Right lobe of liver (tissue), 6 donors: ENCODE measurements around the gene WRNIP1. TPM values are rescaled to one million over a fixed set of nuclear protein-coding genes. Genes with fewer than 3 reads are reported as not detected.

ENCODE experiments used
- ATAC-seq, 4 donors: fragments of 200-7000 bp; cut with Tn5 transposase; one replicate each; pipeline ENCODE4 v1.9.1; 2020; ENCODE audit warnings: mild to moderate bottlenecking in 4 of 4, moderate library complexity in 4 of 4
- DNase-seq, 3 donors: peaks; one replicate each; pipeline ENCODE4 v3.0.0-alpha.2; 2020
- H3K27ac ChIP-seq, 3 donors: fragments of 200-600 bp; one replicate each; pipeline ENCODE4 v1.8.0; 2022
- H3K27me3 ChIP-seq, 2 donors: fragments of 200-600 bp; one replicate each; pipeline ENCODE4 v1.8.0; 2022
- H3K36me3 ChIP-seq, 4 donors: fragments of 200-600 bp; sonication (generic) in 1 of 4; one replicate each; pipeline versions ENCODE4 v1.5.1 to v1.8.0; 2017 to 2022; ENCODE audit warnings: control low read depth in 1 of 4
- H3K4me1 ChIP-seq, 4 donors: fragments of 200-600 bp; sonication (generic) in 1 of 4; one replicate each; pipeline versions ENCODE4 v1.5.1 to v1.8.0; 2017 to 2022; ENCODE audit warnings: control low read depth in 1 of 4
- H3K4me3 ChIP-seq, 3 donors: fragments of 200-600 bp; one replicate each; pipeline ENCODE4 v1.8.0; 2022
- H3K9me3 ChIP-seq, 4 donors: fragments of 200-600 bp; sonication (generic) in 1 of 4; one replicate each; pipeline versions ENCODE4 v1.5.1 to v1.8.0; 2017 to 2022; ENCODE audit warnings: control low read depth in 1 of 4
- POLR2A ChIP-seq: fragments of 450-650 bp; IDR thresholded peaks from one replicate; pipeline ENCODE4 v1.6.1; 2017; ENCODE audit warnings: antibody characterized with exemption, mild to moderate bottlenecking
- WGBS: methylation state at CpG from one replicate; pipeline ENCODE4 v1.1.6; 2018; ENCODE audit warnings: low coverage, low lambda C conversion rate; ENCODE audit not compliant: insufficient coverage; ENCODE audit errors: missing lambda C conversion rate; 5-methylcytosine and 5-hydroxymethylcytosine counted together
- intact Hi-C, 2 donors: fragments of 100-400 bp; cut with DNase I; formaldehyde crosslinking; loops; one replicate each; pipeline versions ENCODE4 v1.11.2 to v1.14.1; 2022
- total RNA-seq, 6 experiments: library from RNA; depleted of rRNA in 2 of 6; stranded (reverse); fragments of >200 nt in 2 of 6; fragmentation: NEBNext Ultra II Directional in 3 of 6; extraction: Animal tissue kit (Norgen Biotek cat#: 25700) in 3 of 6; gene quantifications; one replicate each; pipeline versions ENCODE4 v1.1.0 to v1.2.4, GENCODE V29; 2016 to 2023
- TF ChIP-seq, protein P1 (sequence below), 4 donors: fragments of 200-600 bp in 3 of 4; fragments of 450-650 bp in 1 of 4; IDR thresholded peaks; one replicate each; pipeline versions ENCODE4 v1.5.1 to v1.8.0; 2016 to 2022; ENCODE audit warnings: antibody characterized with exemption in 4 of 4, mild to moderate bottlenecking in 2 of 4
- donor health status: DM: no; HTN: yes; CAD: no.
- donor health status: DM: no; HTN: no; CAD: no.
- donor health status: DM: no; HTN: no; CAD: no.
- donor health status: DM: no; HTN: yes; CAD: no.
- donor health status: DM: no; HTN: yes; CAD: no.

WRNIP1 gene
- total RNA-seq, 6 experiments from 2014 or later: 15.8 to 36.8 (median 20.7) TPM

DNA sequence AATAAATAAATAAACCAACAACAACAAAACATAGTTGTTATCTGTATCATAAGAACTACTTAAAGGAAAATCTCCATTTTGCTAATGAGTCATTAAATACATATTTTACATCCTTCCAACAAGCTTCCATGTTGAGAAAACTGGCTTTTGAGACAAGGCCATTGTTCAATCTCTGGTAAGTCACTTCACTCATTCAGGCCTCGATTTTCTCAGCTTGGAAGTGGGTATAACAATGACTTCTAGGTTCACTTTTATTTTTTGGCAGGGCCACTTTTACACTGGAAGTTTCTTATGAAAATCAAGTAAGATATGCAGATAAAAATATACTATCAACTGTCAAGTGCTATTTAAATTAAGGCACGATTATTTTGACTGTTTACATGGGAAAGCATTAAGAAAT lies 30.0 kb downstream of the WRNIP1 start:
- Histone ChIP-seq H3K36me3 (no peaks in the 10 kb centered on the region), H3K27me3 (no peaks in the 10 kb centered on the region), H3K9me3 (no peaks in the 10 kb centered on the region), H3K4me1 (no peaks in the 10 kb centered on the region), H3K27ac (no peak overlapping the region), H3K4me3 (no peak overlapping the region)
- WGBS: 68% methylated on average over 2 of the region's 2 CpGs
- no peak for TF ChIP-seq POLR2A
- DNase-seq: no peak
- no peak for ATAC-seq
- intact Hi-C loops: no loop called here

DNA sequence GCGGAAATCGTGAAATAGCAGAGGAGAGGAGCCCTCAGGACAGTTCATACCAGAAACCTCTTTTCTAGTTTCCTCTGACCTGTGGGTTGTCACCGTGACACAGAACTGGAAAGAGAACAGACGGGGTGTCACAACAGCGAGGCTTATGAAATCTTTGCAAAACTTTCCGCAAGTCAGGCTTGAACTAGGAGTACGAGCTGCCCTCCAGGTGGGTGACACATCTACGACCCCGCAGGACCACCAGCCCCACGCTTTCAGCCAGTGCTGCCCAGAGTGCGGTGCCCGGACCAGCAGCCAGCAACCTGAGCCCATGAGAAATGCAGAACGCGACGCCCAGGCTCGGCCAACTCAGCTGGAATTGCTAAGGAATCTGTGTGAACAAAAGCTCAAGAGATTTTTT lies 30.8 kb downstream of the WRNIP1 start:
- intact Hi-C loops: no loop called here
- no peak overlapping the region for H3K4me3 ChIP-seq
- WGBS: 69% methylated on average over 9 of the region's 16 CpGs
- DNase-seq (no peak), ATAC-seq (no peak)
- TF ChIP-seq, protein P1, sequence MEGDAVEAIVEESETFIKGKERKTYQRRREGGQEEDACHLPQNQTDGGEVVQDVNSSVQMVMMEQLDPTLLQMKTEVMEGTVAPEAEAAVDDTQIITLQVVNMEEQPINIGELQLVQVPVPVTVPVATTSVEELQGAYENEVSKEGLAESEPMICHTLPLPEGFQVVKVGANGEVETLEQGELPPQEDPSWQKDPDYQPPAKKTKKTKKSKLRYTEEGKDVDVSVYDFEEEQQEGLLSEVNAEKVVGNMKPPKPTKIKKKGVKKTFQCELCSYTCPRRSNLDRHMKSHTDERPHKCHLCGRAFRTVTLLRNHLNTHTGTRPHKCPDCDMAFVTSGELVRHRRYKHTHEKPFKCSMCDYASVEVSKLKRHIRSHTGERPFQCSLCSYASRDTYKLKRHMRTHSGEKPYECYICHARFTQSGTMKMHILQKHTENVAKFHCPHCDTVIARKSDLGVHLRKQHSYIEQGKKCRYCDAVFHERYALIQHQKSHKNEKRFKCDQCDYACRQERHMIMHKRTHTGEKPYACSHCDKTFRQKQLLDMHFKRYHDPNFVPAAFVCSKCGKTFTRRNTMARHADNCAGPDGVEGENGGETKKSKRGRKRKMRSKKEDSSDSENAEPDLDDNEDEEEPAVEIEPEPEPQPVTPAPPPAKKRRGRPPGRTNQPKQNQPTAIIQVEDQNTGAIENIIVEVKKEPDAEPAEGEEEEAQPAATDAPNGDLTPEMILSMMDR (IDR thresholded peaks at IDR 0.05): no peak
- H3K4me1 ChIP-seq: no peaks in the 10 kb centered on the region
- no peaks in the 10 kb centered on the region for H3K27me3 ChIP-seq
- H3K9me3 ChIP-seq: no peaks in the 10 kb centered on the region
- no peak overlapping the region for H3K27ac ChIP-seq
- no peaks in the 10 kb centered on the region for H3K36me3 ChIP-seq

- no peak for ATAC-seq
- intact Hi-C loops: no loop called here
- Histone ChIP-seq H3K4me3 (no peak overlapping the region), H3K9me3 (no peaks in the 10 kb centered on the region), H3K27ac (no peak overlapping the region), H3K4me1 (no peaks in the 10 kb centered on the region), H3K27me3 (no peaks in the 10 kb centered on the region), H3K36me3 (no peaks in the 10 kb centered on the region)
- WGBS: 82% methylated on average over 3 of the region's 6 CpGs
- TF ChIP-seq, protein P1 (IDR thresholded peaks at IDR 0.05): no peak
- TF ChIP-seq POLR2A: no peak
- DNase-seq: no peak
Measured at GRCh38 chr6:2796861-2797260, 31.7 kb downstream of the WRNIP1 start.

GRCh38 chr6:2797564-2798031 lies 32.4 kb downstream of the WRNIP1 start:
- Histone ChIP-seq H3K27ac (no peak overlapping the region), H3K4me1 (no peaks in the 10 kb centered on the region), H3K27me3 (no peaks in the 10 kb centered on the region), H3K9me3 (no peaks in the 10 kb centered on the region), H3K36me3 (no peaks in the 10 kb centered on the region), H3K4me3 (no peak overlapping the region)
- WGBS: 56% methylated on average over 3 of the region's 3 CpGs
- intact Hi-C loops: no loop called here
- DNase-seq (no peak), ATAC-seq (no peak)
- no peak for TF ChIP-seq POLR2A
- TF ChIP-seq, protein P1 (IDR thresholded peaks at IDR 0.05): no peak

DNA sequence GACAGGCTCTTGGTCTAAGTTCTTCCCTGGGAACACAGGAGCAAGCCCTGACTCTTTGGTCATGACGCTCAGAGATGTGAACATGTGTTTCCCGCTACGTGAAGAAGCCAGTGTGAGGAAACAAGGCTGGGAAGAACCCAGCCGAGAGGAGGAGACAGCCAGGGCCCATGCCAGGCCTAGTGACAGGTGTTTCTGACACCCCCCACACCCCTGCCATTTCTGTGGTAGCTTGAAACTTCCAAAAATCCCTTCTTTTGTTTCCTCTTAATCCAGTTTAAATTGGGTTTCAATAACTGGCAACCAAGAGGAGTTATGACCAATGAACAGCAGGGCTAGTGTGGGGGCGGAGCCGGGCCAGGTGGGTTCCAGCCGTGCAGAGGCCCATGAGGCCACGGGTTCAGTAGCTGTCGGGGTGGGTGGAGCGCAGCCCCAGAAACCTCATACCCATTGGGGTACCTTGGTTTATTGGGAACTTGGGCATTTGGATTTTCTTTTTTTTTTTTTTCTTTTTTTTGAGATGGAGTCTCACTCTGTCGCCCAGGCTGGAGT lies 33.5 kb downstream of the WRNIP1 start:
- intact Hi-C loops: no loop called here
- no peak overlapping the region for H3K4me3 ChIP-seq
- TF ChIP-seq, protein P1 (IDR thresholded peaks at IDR 0.05): no peak
- TF ChIP-seq POLR2A: no peak

More for the DNA sequence above, 33.5 kb downstream of the WRNIP1 start:
- no peaks in the 10 kb centered on the region for H3K9me3 ChIP-seq
- no peak overlapping the region for H3K27ac ChIP-seq
- H3K36me3 ChIP-seq: no peaks in the 10 kb centered on the region
- 57% methylated on average over 6 of the region's 11 CpGs for WGBS
- no peaks in the 10 kb centered on the region for H3K27me3 ChIP-seq
- DNase-seq (no peak), ATAC-seq (no peak)
- no peaks in the 10 kb centered on the region for H3K4me1 ChIP-seq
